Fibroblast of skin of right biceps (primary cell): ENCODE measurements around the gene SLCO4A1.

Experiments
- DNase-seq: peaks from one replicate; pipeline ENCODE4 v3.0.0-alpha.2; 2013

SLCO4A1 gene

GRCh38 chr20:62652894-62653305, 10.6 kb downstream of the SLCO4A1 start:
- DNase-seq = no peak

- no peak for DNase-seq
These were observed 11.1 kb downstream of the SLCO4A1 start for GRCh38 chr20:62653373-62653772.

GRCh38 chr20:62653951-62654685, 11.8 kb downstream of the SLCO4A1 start:
- DNase-seq = no peak

GRCh38 chr20:62655282-62656196, 13.2 kb downstream of the SLCO4A1 start:
- no peak for DNase-seq

GRCh38 chr20:62656197-62656918, 14.1 kb downstream of the SLCO4A1 start:
- no peak for DNase-seq

GRCh38 chr20:62656919-62657588, 14.8 kb downstream of the SLCO4A1 start:
- no peak for DNase-seq

GRCh38 chr20:62657589-62657942, 15.3 kb downstream of the SLCO4A1 start:
- DNase-seq = no peak

GRCh38 chr20:62657956-62658355, 15.7 kb downstream of the SLCO4A1 start:
- DNase-seq = no peak

- DNase-seq = no peak
These were observed 16.4 kb downstream of the SLCO4A1 start for GRCh38 chr20:62658593-62659178.

GRCh38 chr20:62659488-62660239, 17.4 kb downstream of the SLCO4A1 start:
- no peak for DNase-seq

GRCh38 chr20:62660240-62660615, 17.9 kb downstream of the SLCO4A1 start:
- no peak for DNase-seq

- no peak for DNase-seq
These were observed 18.5 kb downstream of the SLCO4A1 start for GRCh38 chr20:62660768-62661167.

- no peak for DNase-seq
These were observed 19.3 kb downstream of the SLCO4A1 start for GRCh38 chr20:62661647-62662046.

GRCh38 chr20:62662422-62662821, 20.1 kb downstream of the SLCO4A1 start:
- peak; percentile 74 for DNase-seq

- no peak for DNase-seq
These were observed 21.1 kb downstream of the SLCO4A1 start for GRCh38 chr20:62663145-62664018.

- no peak for DNase-seq
These were observed 22.0 kb downstream of the SLCO4A1 start for GRCh38 chr20:62664019-62664971.

- no peak for DNase-seq
These were observed 23.0 kb downstream of the SLCO4A1 start for GRCh38 chr20:62665153-62665754.

- DNase-seq = no peak
These were observed 23.8 kb downstream of the SLCO4A1 start for GRCh38 chr20:62665826-62666735.
